Measurements from ENCODE around the gene NEK2. TPM values are rescaled to one million over a fixed set of nuclear protein-coding genes. Genes with fewer than 3 reads are reported as not detected.

Gene NEK2
- total RNA-seq, 1 experiment from 2014 or later = 45.7 TPM

- intact Hi-C loops (cut with micrococcal nuclease; ENCODE audit: unreplicated experiment) = no loop called here
- ChIA-PET POLR2A (ENCODE audit: low non-redundant PET) (interaction anchor here (0.6 kb wide), 1 partner anchor 1208 kb away, joined by 3 read pairs; no protein-coding TSS in a partner anchor), CTCF (no interaction called here)
- no peaks in the 10 kb centered on the region for H3K27me3 ChIP-seq (replicated peaks; ENCODE audit: insufficient read depth, low read depth, low read length, poor library complexity)
- no peak overlapping the region for H3K4me3 ChIP-seq (ENCODE audit: low read depth, low read length, poor library complexity, severe bottlenecking)
- no TSS peak for BruUV-seq (replicated peaks)
- no peaks in the 10 kb centered on the region for H3K9me3 ChIP-seq (ENCODE audit: low read depth, low read length, poor library complexity, severe bottlenecking)
- no peak for DNase-seq (ENCODE audit: low spot score)
- TF ChIP-seq, protein P1, sequence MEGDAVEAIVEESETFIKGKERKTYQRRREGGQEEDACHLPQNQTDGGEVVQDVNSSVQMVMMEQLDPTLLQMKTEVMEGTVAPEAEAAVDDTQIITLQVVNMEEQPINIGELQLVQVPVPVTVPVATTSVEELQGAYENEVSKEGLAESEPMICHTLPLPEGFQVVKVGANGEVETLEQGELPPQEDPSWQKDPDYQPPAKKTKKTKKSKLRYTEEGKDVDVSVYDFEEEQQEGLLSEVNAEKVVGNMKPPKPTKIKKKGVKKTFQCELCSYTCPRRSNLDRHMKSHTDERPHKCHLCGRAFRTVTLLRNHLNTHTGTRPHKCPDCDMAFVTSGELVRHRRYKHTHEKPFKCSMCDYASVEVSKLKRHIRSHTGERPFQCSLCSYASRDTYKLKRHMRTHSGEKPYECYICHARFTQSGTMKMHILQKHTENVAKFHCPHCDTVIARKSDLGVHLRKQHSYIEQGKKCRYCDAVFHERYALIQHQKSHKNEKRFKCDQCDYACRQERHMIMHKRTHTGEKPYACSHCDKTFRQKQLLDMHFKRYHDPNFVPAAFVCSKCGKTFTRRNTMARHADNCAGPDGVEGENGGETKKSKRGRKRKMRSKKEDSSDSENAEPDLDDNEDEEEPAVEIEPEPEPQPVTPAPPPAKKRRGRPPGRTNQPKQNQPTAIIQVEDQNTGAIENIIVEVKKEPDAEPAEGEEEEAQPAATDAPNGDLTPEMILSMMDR (conservative IDR thresholded peaks at IDR 0.05; ENCODE audit: low read depth, low read length) = no peak
- TF ChIP-seq EZH2 (IDR thresholded peaks at IDR 0.05; ENCODE audit: borderline replicate concordance, low read depth, low read length, poor library complexity, severe bottlenecking) = no peak
- no peaks in the 10 kb centered on the region for H3K36me3 ChIP-seq (ENCODE audit: insufficient read depth, low read length, poor library complexity, severe bottlenecking)
- H3K4me1 ChIP-seq (ENCODE audit: insufficient read depth, low read length, poor library complexity, severe bottlenecking) = no peaks in the 10 kb centered on the region
- H3K27ac ChIP-seq (ENCODE audit: low read depth, low read length, poor library complexity, severe bottlenecking) = no peak overlapping the region
These were observed 12.2 kb upstream of the NEK2 start for GRCh38 chr1:211687462-211688215.

DNA sequence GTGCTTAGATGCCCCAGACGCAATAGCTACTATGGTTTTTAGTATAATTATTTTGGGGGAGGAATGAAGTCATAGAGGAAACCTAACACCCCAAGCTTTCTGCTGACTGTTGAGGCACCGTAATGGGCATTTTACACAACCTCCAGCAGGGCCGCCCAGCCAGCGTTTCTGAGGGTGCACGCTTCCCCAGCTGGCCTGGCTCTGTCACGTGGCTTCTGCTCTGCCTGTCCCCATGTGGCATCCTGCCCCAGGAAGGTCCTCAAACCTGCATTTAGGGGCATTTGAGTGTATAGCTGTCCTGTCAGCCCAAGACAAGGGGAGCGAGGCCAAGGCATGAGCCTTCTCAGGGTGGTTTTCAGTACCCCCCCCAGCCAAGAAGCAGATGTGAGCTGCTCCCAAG is 10.4 kb upstream of the NEK2 start:
- Histone ChIP-seq H3K36me3 (ENCODE audit: insufficient read depth, low read length, poor library complexity, severe bottlenecking) (no peaks in the 10 kb centered on the region), H3K27me3 (replicated peaks; ENCODE audit: insufficient read depth, low read depth, low read length, poor library complexity) (no peaks in the 10 kb centered on the region), H3K4me3 (ENCODE audit: low read depth, low read length, poor library complexity, severe bottlenecking) (no peak overlapping the region), H3K9me3 (ENCODE audit: low read depth, low read length, poor library complexity, severe bottlenecking) (no peaks in the 10 kb centered on the region), H3K27ac (ENCODE audit: low read depth, low read length, poor library complexity, severe bottlenecking) (no peak overlapping the region), H3K4me1 (ENCODE audit: insufficient read depth, low read length, poor library complexity, severe bottlenecking) (peaks cover 4% of the 10 kb centered on the region)
- intact Hi-C loops (cut with micrococcal nuclease; ENCODE audit: unreplicated experiment) = no loop called here
- ChIA-PET POLR2A (ENCODE audit: low non-redundant PET) (no interaction called here), CTCF (no interaction called here)
- no TSS peak for BruUV-seq (replicated peaks)
- DNase-seq (ENCODE audit: low spot score) = no peak
- no peak for TF ChIP-seq EZH2 (IDR thresholded peaks at IDR 0.05; ENCODE audit: borderline replicate concordance, low read depth, low read length, poor library complexity, severe bottlenecking)

- CTCF ChIA-PET = interaction anchor here (0.6 kb wide), 1 partner anchor 222 kb away, joined by 3 read pairs; no protein-coding TSS in a partner anchor
- DNase-seq (ENCODE audit: low spot score) = no peak
These were observed 9.4 kb upstream of the NEK2 start for GRCh38 chr1:211684791-211685190.

More at GRCh38 chr1:211684791-211685190, 9.4 kb upstream of the NEK2 start:
- TF ChIP-seq, protein P1 (conservative IDR thresholded peaks at IDR 0.05; ENCODE audit: low read depth, low read length) = no peak
- TF ChIP-seq EZH2 (IDR thresholded peaks at IDR 0.05; ENCODE audit: borderline replicate concordance, low read depth, low read length, poor library complexity, severe bottlenecking) = no peak
- Histone ChIP-seq H3K36me3 (ENCODE audit: insufficient read depth, low read length, poor library complexity, severe bottlenecking) (no peaks in the 10 kb centered on the region), H3K27me3 (replicated peaks; ENCODE audit: insufficient read depth, low read depth, low read length, poor library complexity) (no peaks in the 10 kb centered on the region), H3K4me1 (ENCODE audit: insufficient read depth, low read length, poor library complexity, severe bottlenecking) (peaks cover 5% of the 10 kb centered on the region), H3K9me3 (ENCODE audit: low read depth, low read length, poor library complexity, severe bottlenecking) (no peaks in the 10 kb centered on the region), H3K4me3 (ENCODE audit: low read depth, low read length, poor library complexity, severe bottlenecking) (no peak overlapping the region), H3K27ac (ENCODE audit: low read depth, low read length, poor library complexity, severe bottlenecking) (no peak overlapping the region)
- intact Hi-C loops (cut with micrococcal nuclease; ENCODE audit: unreplicated experiment) = loop anchor here (5.0 kb wide), 1 partner anchor 683 kb away; no protein-coding TSS in a partner anchor
- BruUV-seq (replicated peaks) = no TSS peak
- POLR2A ChIA-PET (ENCODE audit: low non-redundant PET) = no interaction called here
